ENCODE data around the gene DNAJC13. TPM values are rescaled to one million over a fixed set of nuclear protein-coding genes. Genes with fewer than 3 reads are reported as not detected.

DNAJC13 gene
- total RNA-seq, 4 donors from 2014 or later = 30.2 to 60.2 (median 47.0) TPM

DNA sequence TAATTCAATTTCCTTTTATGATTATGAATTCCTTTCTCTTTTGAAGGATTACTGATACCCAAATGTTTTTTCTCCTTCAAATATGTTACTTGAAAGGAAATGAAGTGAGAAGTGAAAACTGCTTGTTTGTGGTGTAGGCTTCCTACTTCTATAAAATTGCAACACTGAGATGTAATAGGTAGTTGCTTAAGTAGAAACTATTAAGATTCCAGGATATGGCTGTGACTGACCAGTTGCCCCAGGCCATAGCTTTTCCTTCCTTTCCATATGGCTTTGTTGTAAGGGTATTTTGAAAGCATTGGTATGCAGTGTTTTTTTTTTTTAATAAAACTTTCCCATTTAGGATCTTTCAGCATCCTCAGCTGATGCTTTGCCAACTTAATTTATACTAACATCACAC is 28.5 kb downstream of the DNAJC13 start:
- no peak for DNase-seq (ENCODE audit: low spot score)
- no peak for ATAC-seq (ENCODE audit: low FRiP score)
- TF ChIP-seq, protein P1, sequence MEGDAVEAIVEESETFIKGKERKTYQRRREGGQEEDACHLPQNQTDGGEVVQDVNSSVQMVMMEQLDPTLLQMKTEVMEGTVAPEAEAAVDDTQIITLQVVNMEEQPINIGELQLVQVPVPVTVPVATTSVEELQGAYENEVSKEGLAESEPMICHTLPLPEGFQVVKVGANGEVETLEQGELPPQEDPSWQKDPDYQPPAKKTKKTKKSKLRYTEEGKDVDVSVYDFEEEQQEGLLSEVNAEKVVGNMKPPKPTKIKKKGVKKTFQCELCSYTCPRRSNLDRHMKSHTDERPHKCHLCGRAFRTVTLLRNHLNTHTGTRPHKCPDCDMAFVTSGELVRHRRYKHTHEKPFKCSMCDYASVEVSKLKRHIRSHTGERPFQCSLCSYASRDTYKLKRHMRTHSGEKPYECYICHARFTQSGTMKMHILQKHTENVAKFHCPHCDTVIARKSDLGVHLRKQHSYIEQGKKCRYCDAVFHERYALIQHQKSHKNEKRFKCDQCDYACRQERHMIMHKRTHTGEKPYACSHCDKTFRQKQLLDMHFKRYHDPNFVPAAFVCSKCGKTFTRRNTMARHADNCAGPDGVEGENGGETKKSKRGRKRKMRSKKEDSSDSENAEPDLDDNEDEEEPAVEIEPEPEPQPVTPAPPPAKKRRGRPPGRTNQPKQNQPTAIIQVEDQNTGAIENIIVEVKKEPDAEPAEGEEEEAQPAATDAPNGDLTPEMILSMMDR (IDR thresholded peaks at IDR 0.05) = no peak

- peak; percentile 65 for ATAC-seq (ENCODE audit: low FRiP score)
- TF ChIP-seq, protein P1 (IDR thresholded peaks at IDR 0.05) = no peak
- DNase-seq (ENCODE audit: low spot score) = peak; percentile 44
Measured at GRCh38 chr3:132448216-132448961, 31.1 kb downstream of the DNAJC13 start.

DNA sequence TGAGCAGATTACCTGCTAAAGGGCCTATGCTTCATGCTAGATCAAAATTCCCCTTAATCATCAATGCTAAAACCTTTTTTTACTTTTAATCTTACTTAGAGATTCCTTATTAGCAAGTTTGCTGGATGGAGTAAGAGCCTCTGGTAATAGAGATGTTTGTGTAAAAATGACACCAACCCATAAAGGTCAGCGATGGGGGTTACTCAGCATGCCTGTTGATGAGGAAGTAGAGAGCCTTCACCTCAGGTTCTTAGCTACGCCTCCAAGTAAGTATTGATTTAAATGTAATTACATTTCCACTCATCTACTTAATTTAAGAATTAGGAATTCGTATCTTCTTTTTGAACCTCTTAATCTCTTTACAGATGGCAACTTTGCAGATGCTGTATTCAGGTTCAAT is 38.8 kb downstream of the DNAJC13 start:
- ATAC-seq (ENCODE audit: low FRiP score) (no peak), DNase-seq (ENCODE audit: low spot score) (no peak)
- TF ChIP-seq, protein P1 (IDR thresholded peaks at IDR 0.05) = no peak

DNA sequence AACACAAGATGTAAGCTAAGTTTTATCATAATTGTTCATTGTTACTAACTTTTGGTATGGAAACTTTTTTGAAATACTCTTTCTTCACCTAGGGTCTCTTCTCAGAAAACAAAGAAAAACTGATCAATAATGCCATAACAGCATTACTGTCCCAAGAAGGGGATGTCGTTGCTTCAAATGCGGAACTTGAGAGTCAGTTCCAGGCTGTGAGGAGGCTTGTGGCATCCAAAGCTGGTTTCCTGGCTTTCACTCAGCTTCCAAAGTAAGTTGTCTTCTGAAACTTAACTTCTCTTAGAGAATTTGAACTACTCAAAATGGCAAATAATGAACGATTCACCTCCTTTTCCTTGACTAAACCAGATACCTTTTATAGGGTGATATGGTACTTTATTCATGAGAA is 39.3 kb downstream of the DNAJC13 start:
- TF ChIP-seq, protein P1 (IDR thresholded peaks at IDR 0.05) = no peak

GRCh38 chr3:132457286-132457685 is 40.0 kb downstream of the DNAJC13 start:
- TF ChIP-seq, protein P1 (IDR thresholded peaks at IDR 0.05) = no peak
- no peak for ATAC-seq (ENCODE audit: low FRiP score)
- DNase-seq (ENCODE audit: low spot score) = no peak

More for the DNA sequence above, 39.3 kb downstream of the DNAJC13 start:
- ATAC-seq (ENCODE audit: low FRiP score) (no peak), DNase-seq (ENCODE audit: low spot score) (no peak)

DNA sequence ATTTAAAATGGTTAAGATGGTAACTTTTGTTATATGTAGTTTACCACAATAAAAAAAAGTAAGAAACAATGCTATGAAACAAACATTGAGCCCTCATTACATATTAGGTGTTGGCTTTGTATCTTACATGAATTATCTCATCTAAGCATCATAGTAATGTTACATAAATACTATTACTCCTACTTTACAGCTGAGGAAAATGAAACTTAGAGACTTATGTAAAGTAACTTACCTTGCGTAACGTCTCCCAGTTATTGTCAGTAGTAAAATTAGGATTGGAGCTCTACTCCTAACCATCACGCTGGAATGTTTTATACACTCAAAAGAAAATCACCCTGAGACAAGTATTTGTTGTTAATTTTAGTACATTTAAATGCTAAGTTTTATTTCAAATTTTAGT is 42.2 kb downstream of the DNAJC13 start:
- ATAC-seq (ENCODE audit: low FRiP score) (no peak), DNase-seq (ENCODE audit: low spot score) (no peak)
- TF ChIP-seq, protein P1 (IDR thresholded peaks at IDR 0.05) = no peak

- TF ChIP-seq, protein P1 (IDR thresholded peaks at IDR 0.05) = no peak
- no peak for DNase-seq (ENCODE audit: low spot score)
- ATAC-seq (ENCODE audit: low FRiP score) = no peak
Measured at GRCh38 chr3:132461544-132461943, 44.2 kb downstream of the DNAJC13 start.

Measured in omental fat pad (tissue), 4 donors.